SK-N-SH treated with all-trans-retinoic acid at 6 μM for 48 hours (cell line): ENCODE measurements around the gene LRFN5.

Experiments used
- GLIS3 ChIP-seq: fragments of 250-450 bp; sonication (Bioruptor Pico); IDR thresholded peaks from 2 replicates; pipeline ENCODE4 v1.5.0; 2020; ENCODE audit warnings: mild to moderate bottlenecking, moderate library complexity
- OSR1 ChIP-seq: fragments of 250-450 bp; sonication (Bioruptor Pico); IDR thresholded peaks from 2 replicates; pipeline ENCODE4 v1.8.0; 2022; ENCODE audit warnings: moderate library complexity, mild to moderate bottlenecking, inconsistent platforms
- RARB ChIP-seq: fragments of 250-450 bp; sonication (Bioruptor Pico); IDR thresholded peaks from 2 replicates; pipeline ENCODE4 v1.8.0; 2021; ENCODE audit warnings: mild to moderate bottlenecking, moderate library complexity
- ZC3H10 ChIP-seq: fragments of 250-450 bp; sonication (Bioruptor Pico); IDR thresholded peaks from 2 replicates; pipeline ENCODE4 v1.5.1; 2021; ENCODE audit warnings: mild to moderate bottlenecking, moderate library complexity
- ZFP30 ChIP-seq: fragments of 450-650 bp; formaldehyde crosslinking; IDR thresholded peaks from 2 replicates; pipeline ENCODE4 v1.5.0; 2022; ENCODE audit warnings: mild to moderate bottlenecking, moderate library complexity
- ZNF70 ChIP-seq: fragments of 450-650 bp; formaldehyde crosslinking; IDR thresholded peaks from 2 replicates; pipeline ENCODE4 v1.5.0; 2020; ENCODE audit warnings: mild to moderate bottlenecking, moderate library complexity
- TF ChIP-seq, protein P1 (sequence below): fragments of 250-450 bp; sonication (Bioruptor Pico); IDR thresholded peaks from 2 replicates; pipeline ENCODE4 v1.5.1; 2020; ENCODE audit warnings: low read depth, mild to moderate bottlenecking, moderate library complexity
- TF ChIP-seq, protein P2 (sequence below): fragments of 250-450 bp; sonication (Bioruptor Pico); IDR thresholded peaks from 2 replicates; pipeline ENCODE4 v1.5.0; 2020; ENCODE audit warnings: mild to moderate bottlenecking, moderate library complexity

DNA sequence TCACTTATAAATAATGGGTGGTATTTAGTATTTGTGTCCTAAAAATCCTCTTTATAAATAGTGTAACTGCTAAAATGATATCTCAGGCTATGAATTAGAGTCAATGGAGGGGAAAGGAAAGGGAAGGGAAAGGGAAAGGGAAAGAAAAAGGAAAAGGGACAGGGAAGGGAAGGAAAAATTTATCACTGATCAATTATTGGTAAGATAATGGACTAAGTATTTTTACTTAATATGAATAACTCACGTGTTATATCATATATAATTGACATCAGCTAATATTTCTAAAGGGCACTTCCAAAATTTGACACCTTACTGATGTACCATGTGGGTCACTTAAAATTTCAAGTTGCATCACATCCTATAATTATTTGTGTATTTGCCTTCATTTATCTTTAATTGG is 193.1 kb downstream of the LRFN5 start:
- TF ChIP-seq, protein P1, sequence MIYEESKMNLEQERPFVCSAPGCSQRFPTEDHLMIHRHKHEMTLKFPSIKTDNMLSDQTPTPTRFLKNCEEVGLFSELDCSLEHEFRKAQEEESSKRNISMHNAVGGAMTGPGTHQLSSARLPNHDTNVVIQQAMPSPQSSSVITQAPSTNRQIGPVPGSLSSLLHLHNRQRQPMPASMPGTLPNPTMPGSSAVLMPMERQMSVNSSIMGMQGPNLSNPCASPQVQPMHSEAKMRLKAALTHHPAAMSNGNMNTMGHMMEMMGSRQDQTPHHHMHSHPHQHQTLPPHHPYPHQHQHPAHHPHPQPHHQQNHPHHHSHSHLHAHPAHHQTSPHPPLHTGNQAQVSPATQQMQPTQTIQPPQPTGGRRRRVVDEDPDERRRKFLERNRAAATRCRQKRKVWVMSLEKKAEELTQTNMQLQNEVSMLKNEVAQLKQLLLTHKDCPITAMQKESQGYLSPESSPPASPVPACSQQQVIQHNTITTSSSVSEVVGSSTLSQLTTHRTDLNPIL: no peak
- TF ChIP-seq ZNF70 (CRISPR knock-in tag) (no peak), OSR1 (CRISPR knock-in tag) (no peak), RARB (CRISPR knock-in tag) (no peak), ZC3H10 (CRISPR knock-in tag) (no peak), ZFP30 (CRISPR knock-in tag) (no peak), GLIS3 (CRISPR knock-in tag) (no peak)
- TF ChIP-seq, protein P2, sequence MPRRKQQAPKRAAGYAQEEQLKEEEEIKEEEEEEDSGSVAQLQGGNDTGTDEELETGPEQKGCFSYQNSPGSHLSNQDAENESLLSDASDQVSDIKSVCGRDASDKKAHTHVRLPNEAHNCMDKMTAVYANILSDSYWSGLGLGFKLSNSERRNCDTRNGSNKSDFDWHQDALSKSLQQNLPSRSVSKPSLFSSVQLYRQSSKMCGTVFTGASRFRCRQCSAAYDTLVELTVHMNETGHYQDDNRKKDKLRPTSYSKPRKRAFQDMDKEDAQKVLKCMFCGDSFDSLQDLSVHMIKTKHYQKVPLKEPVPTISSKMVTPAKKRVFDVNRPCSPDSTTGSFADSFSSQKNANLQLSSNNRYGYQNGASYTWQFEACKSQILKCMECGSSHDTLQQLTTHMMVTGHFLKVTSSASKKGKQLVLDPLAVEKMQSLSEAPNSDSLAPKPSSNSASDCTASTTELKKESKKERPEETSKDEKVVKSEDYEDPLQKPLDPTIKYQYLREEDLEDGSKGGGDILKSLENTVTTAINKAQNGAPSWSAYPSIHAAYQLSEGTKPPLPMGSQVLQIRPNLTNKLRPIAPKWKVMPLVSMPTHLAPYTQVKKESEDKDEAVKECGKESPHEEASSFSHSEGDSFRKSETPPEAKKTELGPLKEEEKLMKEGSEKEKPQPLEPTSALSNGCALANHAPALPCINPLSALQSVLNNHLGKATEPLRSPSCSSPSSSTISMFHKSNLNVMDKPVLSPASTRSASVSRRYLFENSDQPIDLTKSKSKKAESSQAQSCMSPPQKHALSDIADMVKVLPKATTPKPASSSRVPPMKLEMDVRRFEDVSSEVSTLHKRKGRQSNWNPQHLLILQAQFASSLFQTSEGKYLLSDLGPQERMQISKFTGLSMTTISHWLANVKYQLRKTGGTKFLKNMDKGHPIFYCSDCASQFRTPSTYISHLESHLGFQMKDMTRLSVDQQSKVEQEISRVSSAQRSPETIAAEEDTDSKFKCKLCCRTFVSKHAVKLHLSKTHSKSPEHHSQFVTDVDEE (CRISPR knock-in tag): no peak
